GM12878 (cell line): ENCODE results near the gene NFE2L3. TPM values are rescaled to one million over a fixed set of nuclear protein-coding genes. Genes with fewer than 3 reads are reported as not detected.

Source experiments
- ATAC-seq: fragments of 200-7000 bp; cut with Tn5 transposase; 3 replicates; pipeline ENCODE4 v1.9.1; 2020; ENCODE audit warnings: mild to moderate bottlenecking, moderate library complexity
- BruUV-seq: library from RNA; stranded (reverse); fragments of 400-500 nt; replicated peaks from 2 replicates; lab custom pipeline; 2021; lab: Mats Ljungman, UMichigan
- CTCF ChIA-PET: fragments of 300-600 bp; sonication (Branson Sonifier 250); formaldehyde crosslinking; extraction: SDS; loops from one replicate; lab custom pipeline; 2021; ENCODE audit warnings: inconsistent platforms; lab: Yijun Ruan, JAX
- POLR2A ChIA-PET: fragments of 350-600 bp; formaldehyde crosslinking; extraction: SDS; loops from one replicate; lab custom pipeline; 2021; ENCODE audit warnings: inconsistent platforms; lab: Charles Lee
- RAD21 ChIA-PET: fragments of 300-600 bp; sonication (Branson Sonifier 250); formaldehyde crosslinking; loops from one replicate; lab custom pipeline; 2023; ENCODE audit warnings: antibody characterized with exemption; ENCODE audit not compliant: unreplicated experiment; lab: Charles Lee
- SMC1A ChIA-PET: fragments of 300-600 bp; sonication (Branson Sonifier 250); formaldehyde crosslinking; loops from one replicate; lab custom pipeline; 2023; ENCODE audit not compliant: unreplicated experiment, uncharacterized antibody; lab: Charles Lee
- DNase-seq: peaks from one replicate; pipeline ENCODE4 v3.0.0-alpha.2; 2011; ENCODE audit warnings: low read depth, low spot score
- FAIRE-seq: peaks from 3 replicates; lab custom pipeline; 2011; peaks lifted over from hg19 to GRCh38; lab: Jason Lieb, UNC
- H2AFZ ChIP-seq: 2 replicates; pipeline ENCODE4 v1.6.0; 2011; ENCODE audit warnings: low read depth, low read length, control low read depth; ENCODE audit not compliant: control insufficient read depth
- H3K27ac ChIP-seq: 2 replicates; pipeline ENCODE4 v1.5.1; 2011; ENCODE audit warnings: control low read depth; ENCODE audit not compliant: control insufficient read depth, insufficient read depth
- H3K27me3 ChIP-seq, 2 experiments: replicated peaks in 1 of 2; 2 replicates each; pipeline versions ENCODE4 v1.6.0 to v1.6.1; 2011; ENCODE audit warnings: low read length in 1 of 2; ENCODE audit not compliant: control insufficient read depth in 2 of 2, insufficient read depth in 2 of 2
- H3K36me3 ChIP-seq, 2 experiments: 2 replicates each; pipeline ENCODE4 v1.5.1; 2011; ENCODE audit warnings: low read length in 1 of 2; ENCODE audit not compliant: control insufficient read depth in 2 of 2, insufficient read depth in 2 of 2
- H3K4me1 ChIP-seq: 2 replicates; pipeline ENCODE4 v1.6.1; 2011; ENCODE audit warnings: mild to moderate bottlenecking, low read length, moderate library complexity, mixed read lengths; ENCODE audit not compliant: control insufficient read depth, insufficient read depth
- H3K4me2 ChIP-seq: 2 replicates; pipeline ENCODE4 v1.6.0; 2011; ENCODE audit warnings: control low read depth; ENCODE audit not compliant: control insufficient read depth, insufficient read depth
- H3K4me3 ChIP-seq: fragments of 200-600 bp; sonication (generic); 2 replicates; pipeline ENCODE4 v1.5.1; 2016
- H3K79me2 ChIP-seq: 2 replicates; pipeline ENCODE4 v1.6.0; 2011; ENCODE audit warnings: low read length; ENCODE audit not compliant: control insufficient read depth, insufficient read depth
- H3K9ac ChIP-seq: 2 replicates; pipeline ENCODE4 v1.8.0; 2011; ENCODE audit warnings: low read length, control low read depth, mixed read lengths; ENCODE audit not compliant: control insufficient read depth, insufficient read depth
- H3K9me3 ChIP-seq: replicated peaks from 3 replicates; pipeline ENCODE4 v1.5.1; 2011; ENCODE audit warnings: mild to moderate bottlenecking, low read length; ENCODE audit not compliant: control insufficient read depth, insufficient read depth
- H4K20me1 ChIP-seq: 2 replicates; pipeline ENCODE4 v1.6.0; 2011; ENCODE audit not compliant: control insufficient read depth, insufficient read depth
- BACH1 ChIP-seq: fragments of 450-650 bp; IDR thresholded peaks from 2 replicates; pipeline ENCODE4 v1.6.1; 2017; ENCODE audit warnings: mild to moderate bottlenecking, borderline replicate concordance
- BMI1 ChIP-seq: fragments of 450-650 bp; IDR thresholded peaks from 2 replicates; pipeline ENCODE4 v1.6.1; 2016; ENCODE audit warnings: mild to moderate bottlenecking, moderate library complexity, borderline replicate concordance
- EGR1 ChIP-seq, 2 experiments: IDR thresholded peaks; 1 replicate in 1 of 2; 2 replicates in 1 of 2; pipeline ENCODE4 v1.6.1; 2011 to 2012; ENCODE audit warnings: low read depth in 2 of 2, low read length in 2 of 2, borderline replicate concordance in 1 of 2, mild to moderate bottlenecking in 1 of 2, moderate library complexity in 1 of 2
- ETV6 ChIP-seq, 2 experiments: fragments of 450-650 bp in 1 of 2; IDR thresholded peaks in 1 of 2; conservative IDR thresholded peaks in 1 of 2; 2 replicates each; pipeline ENCODE4 v1.6.1; 2014; ENCODE audit warnings: antibody characterized with exemption in 1 of 2, borderline replicate concordance in 1 of 2, low read depth in 1 of 2, mild to moderate bottlenecking in 1 of 2, moderate library complexity in 1 of 2
- IKZF1 ChIP-seq: fragments of 450-650 bp; conservative IDR thresholded peaks from 2 replicates; pipeline ENCODE4 v1.6.1; 2017; ENCODE audit warnings: antibody characterized with exemption, mild to moderate bottlenecking
- MTA3 ChIP-seq: IDR thresholded peaks from 2 replicates; pipeline ENCODE4 v1.6.1; 2012; ENCODE audit warnings: low read length, inconsistent platforms, borderline replicate concordance
- NFXL1 ChIP-seq: fragments of 450-650 bp; IDR thresholded peaks from 2 replicates; pipeline ENCODE4 v1.6.1; 2017; ENCODE audit warnings: antibody characterized with exemption, mild to moderate bottlenecking, borderline replicate concordance
- NR2C1 ChIP-seq: fragments of 450-650 bp; IDR thresholded peaks from 2 replicates; pipeline ENCODE4 v1.6.1; 2017; ENCODE audit warnings: antibody characterized with exemption, mild to moderate bottlenecking, moderate library complexity
- SIX5 ChIP-seq: IDR thresholded peaks from 2 replicates; pipeline ENCODE4 v1.6.1; 2011; ENCODE audit warnings: mild to moderate bottlenecking, low read depth, low read length, moderate library complexity; ENCODE audit not compliant: severe bottlenecking
- SUPT20H ChIP-seq: IDR thresholded peaks from 2 replicates; pipeline ENCODE4 v1.6.1; 2011; ENCODE audit warnings: low read depth, mild to moderate bottlenecking, low read length, moderate library complexity, borderline replicate concordance; ENCODE audit not compliant: control insufficient read depth
- TBL1XR1 ChIP-seq: IDR thresholded peaks from 2 replicates; pipeline ENCODE4 v1.6.1; 2012; ENCODE audit warnings: low read depth, low read length, improper control_type of control experiment
- ZNF274 ChIP-seq: IDR thresholded peaks from one replicate; pipeline ENCODE4 v1.8.0; 2011; ENCODE audit not compliant: insufficient read length, insufficient read depth
- in situ Hi-C: fragments of 300-500 bp; cut with MboI; formaldehyde crosslinking; loops from 9 replicates; pipeline ENCODE4 v1.14.3; 2018; ENCODE audit warnings: mixed read lengths
- intact Hi-C: fragments of 100-400 bp; cut with micrococcal nuclease; formaldehyde crosslinking; loops from one replicate; pipeline ENCODE4 v1.14.2; 2022; ENCODE audit not compliant: unreplicated experiment
- polyA plus RNA-seq, 11 experiments: library from polyadenylated mRNA; depleted of rRNA in 4 of 11; unstranded in 6 of 11; stranded (reverse) in 5 of 11; fragments of >200 nt; fragmentation: Nextera tagmentation in 4 of 11; fragmentation: Illumina TruSeq in 1 of 11; extraction: Ambion mirVana in 4 of 11; extraction: Trizol in 1 of 11; gene quantifications; 1 replicate in 1 of 11; 2 replicates in 10 of 11; pipeline versions ENCODE4 v1.2.1 to v1.2.3, GENCODE V29; 2011 to 2016; ENCODE audit warnings: inconsistent platforms in 2 of 11, missing spikeins in 2 of 11, low read depth in 1 of 11
- total RNA-seq, 4 experiments: library from RNA; depleted of rRNA in 3 of 4; stranded (reverse); fragments of >200 nt in 3 of 4; fragmentation: Illumina TruSeq in 1 of 4; extraction: Trizol in 1 of 4; gene quantifications; 2 replicates each; pipeline versions ENCODE4 v1.2.1 to v1.2.3, GENCODE V29; 2013 to 2021
- TF ChIP-seq, protein P1 (sequence below): fragments of 450-650 bp; IDR thresholded peaks from 2 replicates; pipeline ENCODE4 v1.6.1; 2017; ENCODE audit warnings: mild to moderate bottlenecking, moderate library complexity
- TF ChIP-seq, protein P2 (sequence below): IDR thresholded peaks from 2 replicates; pipeline ENCODE4 v1.6.1; 2011; ENCODE audit warnings: low read depth, low read length, improper control_type of control experiment, borderline replicate concordance
- TF ChIP-seq, protein P3 (sequence below): IDR thresholded peaks from 2 replicates; pipeline ENCODE4 v1.6.1; 2012; ENCODE audit warnings: low read depth, low read length, improper control_type of control experiment

NFE2L3 gene
- total and polyA plus RNA-seq, 10 of the 15 experiments (the other 5 are each of a cell fraction or from before 2014, with no cell fraction given): 4.4 to 34.9 (median 13.0) TPM

DNA sequence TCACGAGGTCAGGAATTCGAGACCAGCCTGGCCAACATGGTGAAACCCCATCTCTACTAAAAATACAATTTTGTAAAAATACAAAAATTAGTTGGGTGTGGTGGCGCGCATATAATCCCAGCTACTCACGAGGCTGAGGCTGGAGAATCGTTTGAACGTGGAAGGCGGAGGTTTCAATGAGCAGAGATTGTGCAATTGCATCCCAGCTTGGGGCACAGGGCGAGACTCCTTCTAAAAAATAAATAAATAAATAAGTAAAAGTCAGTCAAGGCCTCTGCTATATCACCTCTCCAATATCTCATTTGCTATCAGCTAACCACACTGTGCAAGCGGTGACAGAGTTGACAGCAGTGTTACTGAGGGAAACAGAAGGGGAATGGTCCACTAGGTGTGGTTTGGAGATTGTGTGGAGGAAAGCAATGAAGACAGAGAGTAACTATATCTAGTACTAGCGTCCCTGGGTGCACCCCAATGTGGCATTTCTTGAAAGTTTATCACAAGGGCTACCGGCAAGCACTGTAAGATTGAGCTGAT, 20.9 kb upstream of the NFE2L3 start (continued):
- TF ChIP-seq, protein P1, sequence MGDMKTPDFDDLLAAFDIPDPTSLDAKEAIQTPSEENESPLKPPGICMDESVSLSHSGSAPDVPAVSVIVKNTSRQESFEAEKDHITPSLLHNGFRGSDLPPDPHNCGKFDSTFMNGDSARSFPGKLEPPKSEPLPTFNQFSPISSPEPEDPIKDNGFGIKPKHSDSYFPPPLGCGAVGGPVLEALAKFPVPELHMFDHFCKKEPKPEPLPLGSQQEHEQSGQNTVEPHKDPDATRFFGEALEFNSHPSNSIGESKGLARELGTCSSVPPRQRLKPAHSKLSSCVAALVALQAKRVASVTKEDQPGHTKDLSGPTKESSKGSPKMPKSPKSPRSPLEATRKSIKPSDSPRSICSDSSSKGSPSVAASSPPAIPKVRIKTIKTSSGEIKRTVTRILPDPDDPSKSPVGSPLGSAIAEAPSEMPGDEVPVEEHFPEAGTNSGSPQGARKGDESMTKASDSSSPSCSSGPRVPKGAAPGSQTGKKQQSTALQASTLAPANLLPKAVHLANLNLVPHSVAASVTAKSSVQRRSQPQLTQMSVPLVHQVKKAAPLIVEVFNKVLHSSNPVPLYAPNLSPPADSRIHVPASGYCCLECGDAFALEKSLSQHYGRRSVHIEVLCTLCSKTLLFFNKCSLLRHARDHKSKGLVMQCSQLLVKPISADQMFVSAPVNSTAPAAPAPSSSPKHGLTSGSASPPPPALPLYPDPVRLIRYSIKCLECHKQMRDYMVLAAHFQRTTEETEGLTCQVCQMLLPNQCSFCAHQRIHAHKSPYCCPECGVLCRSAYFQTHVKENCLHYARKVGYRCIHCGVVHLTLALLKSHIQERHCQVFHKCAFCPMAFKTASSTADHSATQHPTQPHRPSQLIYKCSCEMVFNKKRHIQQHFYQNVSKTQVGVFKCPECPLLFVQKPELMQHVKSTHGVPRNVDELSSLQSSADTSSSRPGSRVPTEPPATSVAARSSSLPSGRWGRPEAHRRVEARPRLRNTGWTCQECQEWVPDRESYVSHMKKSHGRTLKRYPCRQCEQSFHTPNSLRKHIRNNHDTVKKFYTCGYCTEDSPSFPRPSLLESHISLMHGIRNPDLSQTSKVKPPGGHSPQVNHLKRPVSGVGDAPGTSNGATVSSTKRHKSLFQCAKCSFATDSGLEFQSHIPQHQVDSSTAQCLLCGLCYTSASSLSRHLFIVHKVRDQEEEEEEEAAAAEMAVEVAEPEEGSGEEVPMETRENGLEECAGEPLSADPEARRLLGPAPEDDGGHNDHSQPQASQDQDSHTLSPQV: no peak
- TF ChIP-seq NR2C1: no peak

DNA sequence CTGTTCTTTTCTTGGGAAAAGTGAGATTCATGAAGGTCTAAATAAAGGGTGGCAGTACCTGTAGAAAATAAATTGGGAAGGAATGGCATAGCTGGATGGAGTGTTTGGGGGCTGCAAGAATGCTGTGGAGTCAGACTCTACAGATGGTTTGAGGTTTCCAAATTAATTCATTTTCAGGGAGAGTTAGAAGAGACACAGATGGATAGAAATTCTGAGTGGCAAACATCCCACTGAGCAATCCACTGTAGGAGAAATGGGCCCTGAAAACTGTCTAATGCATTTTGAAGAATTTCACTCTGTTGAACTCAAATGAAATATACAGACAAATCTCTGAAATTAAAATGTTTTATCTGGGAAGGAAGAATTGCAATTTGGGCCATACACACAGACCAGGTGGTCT, 16.9 kb upstream of the NFE2L3 start:
- no peak for FAIRE-seq
- ATAC-seq: no peak

More for the DNA sequence above, 16.9 kb upstream of the NFE2L3 start:
- ChIA-PET RAD21 (no interaction called here), CTCF (no interaction called here), POLR2A (no interaction called here), SMC1A (interaction anchor here (1.0 to 2.6 kb wide), 3 partner anchors 40 to 96 kb away, joined by 3 to 5 read pairs (median 3); no protein-coding TSS in a partner anchor)
- BruUV-seq: no TSS peak
- no peaks in the 10 kb centered on the region for H4K20me1 ChIP-seq
- no peak overlapping the region for H2AFZ ChIP-seq
- H3K27me3 ChIP-seq: no peaks in the 10 kb centered on the region; a peak in 1 of 4 replicates
- H3K9me3 ChIP-seq: no peaks in the 10 kb centered on the region
- intact Hi-C loops (no loop called here), in situ Hi-C loops (no loop called here)
- H3K9ac ChIP-seq: no peak overlapping the region
- H3K4me3 ChIP-seq: no peak overlapping the region
- no peaks in the 10 kb centered on the region for H3K4me1 ChIP-seq
- DNase-seq: no peak
- no peaks in the 10 kb centered on the region for H3K36me3 ChIP-seq
- H3K79me2 ChIP-seq: no peaks in the 10 kb centered on the region
- no peak overlapping the region for H3K4me2 ChIP-seq
- TF ChIP-seq SIX5 (no peak), MTA3 (no peak), SUPT20H (no peak), NFXL1 (no peak), BACH1 (no peak), BMI1 (no peak), EGR1 (IDR thresholded peaks at IDR 0.05; ENCODE audit: borderline replicate concordance in 1 of 2, low read depth in 2 of 2, low read length in 2 of 2) (no peak), TBL1XR1 (no peak), ZNF274 (no peak), ETV6 (conservative IDR thresholded peaks at IDR 0.05 in 1 of 2, IDR thresholded peaks at IDR 0.05 in 1 of 2; ENCODE audit: borderline replicate concordance in 1 of 2, low read depth in 1 of 2) (no peak), IKZF1 (no peak)
- TF ChIP-seq, protein P2, sequence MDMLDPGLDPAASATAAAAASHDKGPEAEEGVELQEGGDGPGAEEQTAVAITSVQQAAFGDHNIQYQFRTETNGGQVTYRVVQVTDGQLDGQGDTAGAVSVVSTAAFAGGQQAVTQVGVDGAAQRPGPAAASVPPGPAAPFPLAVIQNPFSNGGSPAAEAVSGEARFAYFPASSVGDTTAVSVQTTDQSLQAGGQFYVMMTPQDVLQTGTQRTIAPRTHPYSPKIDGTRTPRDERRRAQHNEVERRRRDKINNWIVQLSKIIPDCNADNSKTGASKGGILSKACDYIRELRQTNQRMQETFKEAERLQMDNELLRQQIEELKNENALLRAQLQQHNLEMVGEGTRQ: no peak
- TF ChIP-seq, protein P3, sequence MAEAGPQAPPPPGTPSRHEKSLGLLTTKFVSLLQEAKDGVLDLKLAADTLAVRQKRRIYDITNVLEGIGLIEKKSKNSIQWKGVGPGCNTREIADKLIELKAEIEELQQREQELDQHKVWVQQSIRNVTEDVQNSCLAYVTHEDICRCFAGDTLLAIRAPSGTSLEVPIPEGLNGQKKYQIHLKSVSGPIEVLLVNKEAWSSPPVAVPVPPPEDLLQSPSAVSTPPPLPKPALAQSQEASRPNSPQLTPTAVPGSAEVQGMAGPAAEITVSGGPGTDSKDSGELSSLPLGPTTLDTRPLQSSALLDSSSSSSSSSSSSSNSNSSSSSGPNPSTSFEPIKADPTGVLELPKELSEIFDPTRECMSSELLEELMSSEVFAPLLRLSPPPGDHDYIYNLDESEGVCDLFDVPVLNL: no peak
- no peak overlapping the region for H3K27ac ChIP-seq
